ENCODE measurements around the gene TMSB10.

The TMSB10 gene

DNA sequence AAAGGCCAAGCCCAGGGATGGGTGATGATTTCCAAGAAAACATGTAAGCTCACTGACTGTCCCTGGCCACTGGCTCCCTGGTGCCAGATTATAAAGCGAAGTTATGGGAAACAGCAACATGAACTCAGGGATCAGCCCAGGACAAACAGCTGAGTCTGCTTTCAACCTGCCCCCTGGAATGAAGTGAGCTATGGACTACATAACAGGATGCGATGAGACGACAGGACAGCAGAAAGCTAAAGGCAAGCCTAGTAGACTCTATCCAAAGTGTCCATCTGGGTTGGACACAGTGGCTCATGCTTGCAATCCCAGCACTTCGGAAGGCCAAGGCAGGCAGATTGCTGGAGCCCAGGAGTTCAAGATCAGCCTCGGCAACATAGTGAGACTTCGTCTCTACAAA is 48.9 kb downstream of the TMSB10 start:
- H3K36me3 ChIP-seq: no peaks in the 10 kb centered on the region
- no peak overlapping the region for H3K4me3 ChIP-seq
- no peaks in the 10 kb centered on the region for H3K9me3 ChIP-seq
- peaks cover 0 to 10% (median 6%) of the 10 kb centered on the region in 4 donors for H3K4me1 ChIP-seq
- TF ChIP-seq, protein P1, sequence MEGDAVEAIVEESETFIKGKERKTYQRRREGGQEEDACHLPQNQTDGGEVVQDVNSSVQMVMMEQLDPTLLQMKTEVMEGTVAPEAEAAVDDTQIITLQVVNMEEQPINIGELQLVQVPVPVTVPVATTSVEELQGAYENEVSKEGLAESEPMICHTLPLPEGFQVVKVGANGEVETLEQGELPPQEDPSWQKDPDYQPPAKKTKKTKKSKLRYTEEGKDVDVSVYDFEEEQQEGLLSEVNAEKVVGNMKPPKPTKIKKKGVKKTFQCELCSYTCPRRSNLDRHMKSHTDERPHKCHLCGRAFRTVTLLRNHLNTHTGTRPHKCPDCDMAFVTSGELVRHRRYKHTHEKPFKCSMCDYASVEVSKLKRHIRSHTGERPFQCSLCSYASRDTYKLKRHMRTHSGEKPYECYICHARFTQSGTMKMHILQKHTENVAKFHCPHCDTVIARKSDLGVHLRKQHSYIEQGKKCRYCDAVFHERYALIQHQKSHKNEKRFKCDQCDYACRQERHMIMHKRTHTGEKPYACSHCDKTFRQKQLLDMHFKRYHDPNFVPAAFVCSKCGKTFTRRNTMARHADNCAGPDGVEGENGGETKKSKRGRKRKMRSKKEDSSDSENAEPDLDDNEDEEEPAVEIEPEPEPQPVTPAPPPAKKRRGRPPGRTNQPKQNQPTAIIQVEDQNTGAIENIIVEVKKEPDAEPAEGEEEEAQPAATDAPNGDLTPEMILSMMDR (IDR thresholded peaks at IDR 0.05): no peak
- DNase-seq: peak in 1 of 2 donors; percentile 11
- no peaks in the 10 kb centered on the region for H3K27me3 ChIP-seq
- H3K27ac ChIP-seq: no peak overlapping the region
- intact Hi-C loops (cut with DNase I; ENCODE audit: low total_unique reads): no loop called here
